RWPE1 (cell line): ENCODE measurements around the gene STARD10.

Experiments
- CTCF ChIA-PET: fragments of 350-600 bp; sonication (Branson Sonifier 250); formaldehyde crosslinking; extraction: SDS; loops from one replicate; lab custom pipeline; 2021; lab: Yijun Ruan, JAX
- POLR2A ChIA-PET: fragments of 400-600 bp; formaldehyde crosslinking; extraction: SDS; loops from one replicate; lab custom pipeline; 2020; ENCODE audit warnings: antibody characterized with exemption; ENCODE audit not compliant: low non-redundant PET; lab: Yijun Ruan, JAX
- DNase-seq: peaks from one replicate; pipeline ENCODE4 v3.0.0; 2012; ENCODE audit warnings: low spot score
- H3K27ac ChIP-seq: fragments of 450-650 bp; 2 replicates; pipeline ENCODE4 v1.5.1; 2017
- CTCF ChIP-seq: fragments of 450-650 bp; conservative IDR thresholded peaks from 2 replicates; pipeline ENCODE4 v1.5.1; 2017; ENCODE audit warnings: low read depth, mild to moderate bottlenecking

Gene STARD10

GRCh38 chr11:72838691-72839305, 45.0 kb upstream of the STARD10 start:
- POLR2A ChIA-PET, result no interaction called here
- CTCF ChIA-PET, result no interaction called here

GRCh38 chr11:72836111-72836510, 42.3 kb upstream of the STARD10 start:
- TF ChIP-seq CTCF, result no peak
- POLR2A ChIA-PET, result no interaction called here
- CTCF ChIA-PET, result interaction anchor here (0.6 kb wide), 2 partner anchors 346 to 378 kb away, joined by 4 read pairs; no protein-coding TSS in a partner anchor
- H3K27ac ChIP-seq, result no peak overlapping the region
- no peak for DNase-seq

More at GRCh38 chr11:72838691-72839305, 45.0 kb upstream of the STARD10 start:
- TF ChIP-seq CTCF, result no peak
- peak; percentile 55 for DNase-seq
- peak overlapping the region; percentile 44; the same call in 1 of the 2 replicates for H3K27ac ChIP-seq

GRCh38 chr11:72834905-72835304, 41.1 kb upstream of the STARD10 start:
- no peak overlapping the region for H3K27ac ChIP-seq
- CTCF ChIA-PET, result interaction anchor here (0.7 kb wide), 1 partner anchor 311 kb away, joined by 5 read pairs; no protein-coding TSS in a partner anchor
- POLR2A ChIA-PET, result no interaction called here
- TF ChIP-seq CTCF, result no peak
- no peak for DNase-seq

GRCh38 chr11:72833811-72834493, 40.1 kb upstream of the STARD10 start:
- ChIA-PET POLR2A (no interaction called here), CTCF (interaction anchor here (0.6 kb wide), 1 partner anchor 455 kb away, joined by 3 read pairs; no protein-coding TSS in a partner anchor)
- TF ChIP-seq CTCF, result no peak
- DNase-seq, result no peak
- no peak overlapping the region for H3K27ac ChIP-seq

GRCh38 chr11:72833083-72833733, 39.4 kb upstream of the STARD10 start:
- ChIA-PET CTCF (no interaction called here), POLR2A (interaction anchor here (0.6 kb wide), 1 partner anchor 15 kb away, joined by 3 read pairs; no protein-coding TSS in a partner anchor)

More at GRCh38 chr11:72833083-72833733, 39.4 kb upstream of the STARD10 start:
- TF ChIP-seq CTCF, result no peak
- no peak for DNase-seq
- H3K27ac ChIP-seq, result peak overlapping the region; percentile 59
